Mesendoderm (in vitro differentiated cells): ENCODE data around the gene SH2D4B.

Experiments used
- DNase-seq: peaks from one replicate; pipeline ENCODE4 v3.0.0; 2013
- H2AK5ac ChIP-seq: 2 replicates; pipeline ENCODE4 v1.6.1; 2013; ENCODE audit warnings: low read length, inconsistent platforms
- H2BK120ac ChIP-seq: 2 replicates; pipeline ENCODE4 v1.6.1; 2013; ENCODE audit warnings: low read depth, mild to moderate bottlenecking, low read length, moderate library complexity, mixed read lengths
- H2BK15ac ChIP-seq: replicated peaks from 2 replicates; pipeline ENCODE4 v1.6.1; 2013; ENCODE audit warnings: low read depth, mild to moderate bottlenecking, moderate library complexity
- H2BK5ac ChIP-seq: 2 replicates; pipeline ENCODE4 v1.6.1; 2013; ENCODE audit warnings: low read length, inconsistent platforms
- H3K18ac ChIP-seq: 2 replicates; pipeline ENCODE4 v1.6.1; 2013; ENCODE audit warnings: mild to moderate bottlenecking, low read length, mixed read lengths
- H3K23ac ChIP-seq: one replicate; pipeline ENCODE4 v1.6.1; 2013; ENCODE audit warnings: low read length
- H3K27ac ChIP-seq: 2 replicates; pipeline ENCODE4 v1.5.1; 2013; ENCODE audit warnings: low read depth, mild to moderate bottlenecking, inconsistent platforms, low read length, moderate library complexity
- H3K27me3 ChIP-seq: 2 replicates; pipeline ENCODE4 v1.6.1; 2013; ENCODE audit warnings: low read length, control low read depth, mild to moderate bottlenecking, inconsistent platforms; ENCODE audit not compliant: insufficient read depth, poor library complexity
- H3K36me3 ChIP-seq: 2 replicates; pipeline ENCODE4 v1.6.1; 2013; ENCODE audit warnings: low read length, inconsistent platforms; ENCODE audit not compliant: control insufficient read depth, insufficient read depth
- H3K4ac ChIP-seq: one replicate; pipeline ENCODE4 v1.6.1; 2013; ENCODE audit warnings: low read depth, mild to moderate bottlenecking, low read length, moderate library complexity
- H3K4me1 ChIP-seq: 2 replicates; pipeline ENCODE4 v1.6.1; 2013; ENCODE audit warnings: low read depth, low read length, inconsistent platforms; ENCODE audit not compliant: control insufficient read depth
- H3K4me2 ChIP-seq: 2 replicates; pipeline ENCODE4 v1.6.1; 2013; ENCODE audit warnings: low read length
- H3K4me3 ChIP-seq: 2 replicates; pipeline ENCODE4 v1.5.1; 2013; ENCODE audit warnings: mild to moderate bottlenecking, low read length
- H3K56ac ChIP-seq: one replicate; pipeline ENCODE4 v1.6.1; 2013; ENCODE audit warnings: low read length
- H3K79me1 ChIP-seq: 2 replicates; pipeline ENCODE4 v1.6.1; 2013; ENCODE audit warnings: low read length, inconsistent platforms
- H3K79me2 ChIP-seq: 2 replicates; pipeline ENCODE4 v1.6.1; 2013; ENCODE audit warnings: mild to moderate bottlenecking, low read length; ENCODE audit not compliant: control insufficient read depth, insufficient read depth
- H3K9ac ChIP-seq: 2 replicates; pipeline ENCODE4 v1.6.1; 2013; ENCODE audit warnings: low read length, inconsistent platforms
- H4K5ac ChIP-seq: one replicate; pipeline ENCODE4 v1.6.1; 2013; ENCODE audit warnings: low read length
- H4K8ac ChIP-seq: one replicate; pipeline ENCODE4 v1.6.1; 2013; ENCODE audit warnings: low read depth, mild to moderate bottlenecking, control low read depth, low read length, moderate library complexity
- WGBS: extraction: QIAGEN DNeasy Blood & Tissue Kit; methylation state at CpG from one replicate; pipeline ENCODE4 v1.1.7; 2013; ENCODE audit warnings: low lambda C conversion rate, missing lambda C conversion rate; ENCODE audit not compliant: insufficient coverage; ENCODE audit errors: extremely low coverage; 5-methylcytosine and 5-hydroxymethylcytosine counted together

Gene SH2D4B

GRCh38 chr10:80545258-80545881, 7.7 kb downstream of the SH2D4B start:
- no peaks in the 10 kb centered on the region for H3K79me2 ChIP-seq
- H3K23ac ChIP-seq: no peak overlapping the region
- no peak overlapping the region for H4K5ac ChIP-seq
- H2BK15ac ChIP-seq: no peak overlapping the region
- H3K9ac ChIP-seq: no peak overlapping the region
- no peaks in the 10 kb centered on the region for H3K4me1 ChIP-seq
- no peak overlapping the region for H3K4me2 ChIP-seq
- H3K4me3 ChIP-seq: no peak overlapping the region
- no peak overlapping the region for H3K18ac ChIP-seq
- H2AK5ac ChIP-seq: no peak overlapping the region
- no peak overlapping the region for H4K8ac ChIP-seq
- no peak overlapping the region for H3K56ac ChIP-seq
- H3K27me3 ChIP-seq: no peaks in the 10 kb centered on the region
- H3K36me3 ChIP-seq: no peaks in the 10 kb centered on the region
- H3K27ac ChIP-seq: no peak overlapping the region
- no peak overlapping the region for H2BK5ac ChIP-seq
- no CpG with 5 or more reads among the region's 7 CpGs for WGBS
- no peaks in the 10 kb centered on the region for H3K79me1 ChIP-seq
- no peak overlapping the region for H2BK120ac ChIP-seq
- no peak for DNase-seq
- H3K4ac ChIP-seq: no peak overlapping the region

GRCh38 chr10:80552151-80552646, 14.5 kb downstream of the SH2D4B start:
- H3K79me1 ChIP-seq: no peaks in the 10 kb centered on the region
- no peak overlapping the region for H2BK5ac ChIP-seq
- H4K8ac ChIP-seq: no peak overlapping the region
- no peak overlapping the region for H3K4ac ChIP-seq
- DNase-seq: peak; percentile 40
- no peaks in the 10 kb centered on the region for H3K36me3 ChIP-seq
- no peak overlapping the region for H3K23ac ChIP-seq
- no peak overlapping the region for H3K4me2 ChIP-seq
- H3K27me3 ChIP-seq: no peaks in the 10 kb centered on the region
- no peaks in the 10 kb centered on the region for H3K79me2 ChIP-seq
- no peak overlapping the region for H3K27ac ChIP-seq
- no peak overlapping the region for H3K4me3 ChIP-seq
- no peak overlapping the region for H3K18ac ChIP-seq
- H3K4me1 ChIP-seq: peaks cover 2% of the 10 kb centered on the region
- no peak overlapping the region for H3K9ac ChIP-seq
- no peak overlapping the region for H2BK120ac ChIP-seq
- no CpG with 5 or more reads among the region's 5 CpGs for WGBS
- H4K5ac ChIP-seq: no peak overlapping the region
- no peak overlapping the region for H2BK15ac ChIP-seq
- H3K56ac ChIP-seq: no peak overlapping the region
- no peak overlapping the region for H2AK5ac ChIP-seq

GRCh38 chr10:80553436-80553835, 15.7 kb downstream of the SH2D4B start:
- Histone ChIP-seq H3K56ac (no peak overlapping the region), H4K8ac (no peak overlapping the region), H3K27me3 (no peaks in the 10 kb centered on the region), H3K23ac (no peak overlapping the region), H2BK120ac (no peak overlapping the region), H3K9ac (no peak overlapping the region), H3K79me2 (no peaks in the 10 kb centered on the region), H3K27ac (no peak overlapping the region), H2BK5ac (no peak overlapping the region), H3K79me1 (no peaks in the 10 kb centered on the region), H3K36me3 (no peaks in the 10 kb centered on the region), H3K4ac (no peak overlapping the region), H2AK5ac (no peak overlapping the region), H4K5ac (no peak overlapping the region), H2BK15ac (no peak overlapping the region), H3K4me2 (no peak overlapping the region), H3K4me1 (peaks cover 2% of the 10 kb centered on the region), H3K4me3 (no peak overlapping the region), H3K18ac (no peak overlapping the region)
- DNase-seq: no peak
- WGBS: no CpG with 5 or more reads among the region's 5 CpGs

DNA sequence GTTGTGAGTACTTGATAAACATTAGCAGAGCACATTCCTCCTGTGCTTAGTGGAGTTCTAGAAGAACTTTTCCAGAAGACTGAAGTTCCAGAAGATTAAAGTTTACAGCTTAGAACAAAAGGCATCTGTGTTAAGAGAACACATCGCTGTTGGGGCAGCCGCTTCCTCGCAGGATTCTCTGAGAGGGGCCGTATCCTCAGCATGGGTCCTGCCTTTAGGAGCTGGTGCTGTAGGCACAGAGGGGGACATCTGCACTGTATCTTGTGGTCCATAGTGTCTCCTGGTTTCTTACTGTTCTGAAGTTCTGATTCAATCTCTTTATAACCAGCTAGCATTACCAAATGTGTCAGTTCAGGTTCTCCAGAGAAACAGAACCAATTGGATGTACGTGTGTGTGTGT, 16.3 kb downstream of the SH2D4B start:
- no peak overlapping the region for H4K8ac ChIP-seq
- no peaks in the 10 kb centered on the region for H3K79me1 ChIP-seq
- no peak for DNase-seq
- H2BK15ac ChIP-seq: no peak overlapping the region
- no peak overlapping the region for H2BK120ac ChIP-seq
- H2AK5ac ChIP-seq: no peak overlapping the region
- no peak overlapping the region for H4K5ac ChIP-seq
- peaks cover 2% of the 10 kb centered on the region for H3K4me1 ChIP-seq
- H3K18ac ChIP-seq: no peak overlapping the region
- H2BK5ac ChIP-seq: no peak overlapping the region
- H3K27ac ChIP-seq: no peak overlapping the region
- H3K79me2 ChIP-seq: no peaks in the 10 kb centered on the region
- no peak overlapping the region for H3K9ac ChIP-seq
- WGBS: no CpG with 5 or more reads among the region's 5 CpGs
- H3K36me3 ChIP-seq: no peaks in the 10 kb centered on the region
- no peaks in the 10 kb centered on the region for H3K27me3 ChIP-seq
- no peak overlapping the region for H3K56ac ChIP-seq
- H3K23ac ChIP-seq: no peak overlapping the region
- H3K4me2 ChIP-seq: no peak overlapping the region
- no peak overlapping the region for H3K4me3 ChIP-seq
- H3K4ac ChIP-seq: no peak overlapping the region

- Histone ChIP-seq H3K9ac (no peak overlapping the region), H2BK5ac (no peak overlapping the region), H3K18ac (no peak overlapping the region), H3K23ac (no peak overlapping the region), H2BK120ac (no peak overlapping the region), H4K8ac (no peak overlapping the region), H3K27ac (no peak overlapping the region), H3K4me3 (no peak overlapping the region), H4K5ac (no peak overlapping the region), H3K4me1 (peaks cover 2% of the 10 kb centered on the region), H3K56ac (no peak overlapping the region), H3K36me3 (no peaks in the 10 kb centered on the region), H3K4ac (no peak overlapping the region), H3K27me3 (no peaks in the 10 kb centered on the region), H3K79me1 (no peaks in the 10 kb centered on the region), H3K4me2 (no peak overlapping the region), H3K79me2 (no peaks in the 10 kb centered on the region), H2AK5ac (no peak overlapping the region), H2BK15ac (no peak overlapping the region)
- WGBS: no CpG with 5 or more reads among the region's 5 CpGs
- DNase-seq: peak; percentile 32
Observed at GRCh38 chr10:80555415-80555814, 17.7 kb downstream of the SH2D4B start.

GRCh38 chr10:80561950-80562349, 24.2 kb downstream of the SH2D4B start:
- Histone ChIP-seq H3K79me2 (no peaks in the 10 kb centered on the region), H3K4ac (no peak overlapping the region), H3K56ac (no peak overlapping the region), H2AK5ac (no peak overlapping the region), H2BK120ac (no peak overlapping the region), H4K8ac (no peak overlapping the region), H2BK5ac (no peak overlapping the region), H3K4me3 (no peak overlapping the region), H3K4me1 (no peaks in the 10 kb centered on the region), H4K5ac (no peak overlapping the region), H2BK15ac (no peak overlapping the region), H3K4me2 (no peak overlapping the region), H3K9ac (no peak overlapping the region), H3K36me3 (no peaks in the 10 kb centered on the region), H3K18ac (no peak overlapping the region), H3K27me3 (no peaks in the 10 kb centered on the region), H3K79me1 (no peaks in the 10 kb centered on the region), H3K27ac (no peak overlapping the region), H3K23ac (no peak overlapping the region)
- no peak for DNase-seq
